ENCODE data around the gene GPR101. TPM values are rescaled to one million over a fixed set of nuclear protein-coding genes. Genes with fewer than 3 reads are reported as not detected.

Gene GPR101, protein sequence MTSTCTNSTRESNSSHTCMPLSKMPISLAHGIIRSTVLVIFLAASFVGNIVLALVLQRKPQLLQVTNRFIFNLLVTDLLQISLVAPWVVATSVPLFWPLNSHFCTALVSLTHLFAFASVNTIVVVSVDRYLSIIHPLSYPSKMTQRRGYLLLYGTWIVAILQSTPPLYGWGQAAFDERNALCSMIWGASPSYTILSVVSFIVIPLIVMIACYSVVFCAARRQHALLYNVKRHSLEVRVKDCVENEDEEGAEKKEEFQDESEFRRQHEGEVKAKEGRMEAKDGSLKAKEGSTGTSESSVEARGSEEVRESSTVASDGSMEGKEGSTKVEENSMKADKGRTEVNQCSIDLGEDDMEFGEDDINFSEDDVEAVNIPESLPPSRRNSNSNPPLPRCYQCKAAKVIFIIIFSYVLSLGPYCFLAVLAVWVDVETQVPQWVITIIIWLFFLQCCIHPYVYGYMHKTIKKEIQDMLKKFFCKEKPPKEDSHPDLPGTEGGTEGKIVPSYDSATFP
- not detected for polyA plus RNA-seq (ENCODE audit: insufficient read length in 12 of 12)
- long read RNA-seq, donor 1: 0 reads
- long read RNA-seq, donor 2: 0 reads
- long read RNA-seq, donor 3: 0 reads
- long read RNA-seq, donor 4: 0 reads
- long read RNA-seq, donor 5: 0 reads
- long read RNA-seq, donor 6: 0 reads
- long read RNA-seq, donor 7: 0 reads
- long read RNA-seq, donor 8: 0 reads
- long read RNA-seq, donor 9: 0 reads
- long read RNA-seq, donor 10: 0 reads
- long read RNA-seq, donor 11: 0 reads

DNA sequence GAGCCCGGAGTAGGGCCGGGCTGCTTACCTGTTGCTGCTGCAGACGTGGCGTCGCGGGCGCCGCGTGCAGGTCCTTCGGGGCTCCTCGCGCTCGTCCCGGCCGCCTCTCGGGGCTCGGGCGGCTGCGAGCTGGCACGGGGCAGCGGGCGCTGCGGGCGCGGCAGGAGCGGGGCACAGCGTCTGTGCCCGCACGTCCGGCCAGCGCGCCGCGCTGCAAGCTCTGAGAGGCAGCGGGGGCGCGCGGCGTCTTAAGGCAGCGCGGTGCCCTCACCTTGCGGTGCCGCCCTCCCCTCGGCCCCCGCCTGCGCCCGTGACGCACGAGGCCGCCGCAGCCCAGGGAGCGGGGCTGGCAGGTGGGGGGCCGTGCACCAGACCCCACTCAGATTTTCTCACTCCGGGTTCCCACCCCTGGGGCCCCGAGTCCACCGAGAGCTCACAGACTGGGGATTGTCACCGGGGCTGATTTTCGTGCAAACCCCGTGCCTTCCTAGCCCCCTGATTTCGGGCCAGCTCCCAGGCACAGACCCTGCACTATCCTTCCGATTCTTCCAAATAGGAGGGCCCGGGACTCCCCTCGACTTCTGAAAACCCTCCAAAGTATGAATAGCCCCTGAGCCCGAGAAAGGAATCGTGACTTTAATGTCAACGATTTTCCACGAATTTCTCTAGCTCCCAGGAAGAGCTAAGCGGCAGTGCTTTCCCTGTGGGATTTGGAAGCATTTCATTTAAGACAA lies at the start of gene GPR101:
Gene GPR101 (minus strand): TSS at position 222 of the 734 bp plus-strand sequence. CDS start 2,321 bp downstream, outside the sequence.
- DNase-seq: no peak

DNA sequence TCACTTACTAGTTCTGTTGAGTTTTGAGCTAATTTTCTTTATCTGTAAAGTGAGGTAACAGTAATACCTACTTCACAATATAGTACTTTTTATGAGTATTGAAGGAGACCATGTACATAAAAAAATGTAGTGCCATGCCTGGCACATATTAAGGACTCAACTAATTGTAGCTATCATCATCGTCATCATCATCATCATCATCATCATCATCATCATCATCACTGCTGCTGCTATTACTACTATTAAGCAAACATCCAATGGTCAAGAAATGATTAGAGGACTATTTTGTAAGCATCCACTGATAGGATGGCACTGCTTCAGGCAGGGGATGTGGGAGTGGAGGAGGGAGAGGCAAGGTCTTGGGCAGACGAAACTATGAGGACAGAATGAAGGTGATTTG lies 47.4 kb upstream of the GPR101 start:
- no peak for DNase-seq

DNA sequence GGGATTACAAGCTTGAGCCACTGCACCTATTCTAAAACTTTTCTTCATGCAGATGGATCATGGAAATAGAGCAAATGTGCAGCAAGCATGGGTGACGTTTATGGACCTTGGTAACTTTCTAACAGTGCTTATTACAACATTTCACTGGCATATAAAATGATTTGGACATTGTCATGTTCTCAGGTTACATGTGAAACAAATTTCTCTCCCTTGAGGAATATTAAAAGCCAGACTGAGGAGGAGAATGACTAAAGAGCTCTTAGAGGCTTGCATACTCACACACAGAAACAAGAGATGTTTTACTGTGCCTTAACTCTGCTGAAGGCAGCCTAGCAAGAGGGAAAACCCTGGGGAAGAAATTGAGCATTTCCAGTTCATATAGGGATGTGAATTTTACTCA lies 38.6 kb upstream of the GPR101 start:
- DNase-seq: no peak

DNA sequence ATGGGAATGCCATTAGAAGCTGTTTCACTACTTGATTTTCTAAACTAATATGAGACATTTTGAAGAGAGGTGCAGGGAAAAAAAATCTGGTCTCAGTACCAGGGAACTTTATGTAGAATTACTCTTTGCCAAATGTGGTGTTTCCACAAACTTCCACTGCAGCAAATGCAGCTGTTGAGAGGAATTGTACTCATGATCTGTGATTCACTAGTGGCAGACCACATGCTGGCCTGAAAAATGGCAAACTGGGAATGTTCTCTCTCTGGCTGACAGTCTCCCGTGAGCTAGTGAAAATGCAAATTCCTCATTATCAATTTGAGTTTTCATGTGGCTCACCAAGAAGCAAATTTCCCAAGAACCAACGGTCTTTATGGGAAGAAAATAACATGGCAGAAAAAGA lies 37.8 kb upstream of the GPR101 start:
- DNase-seq: no peak

DNA sequence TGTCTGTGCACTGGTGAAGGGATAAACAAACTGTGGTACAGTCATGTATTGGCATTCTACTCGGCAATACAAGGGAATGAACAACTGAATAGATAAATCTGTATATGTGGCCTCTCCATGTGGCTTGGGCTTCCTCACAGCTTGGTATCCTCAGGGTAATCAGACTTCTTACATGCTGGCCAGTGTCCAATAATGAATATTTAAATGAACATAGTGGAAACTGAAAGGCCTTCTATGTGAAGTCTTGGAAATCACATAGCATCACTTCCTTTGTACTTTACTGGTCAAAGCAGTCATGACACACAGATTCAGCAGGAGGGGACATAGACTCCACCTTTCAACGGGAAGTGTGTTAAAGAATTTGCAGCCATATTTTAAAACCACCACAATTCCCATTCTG lies 33.4 kb upstream of the GPR101 start:
- DNase-seq: no peak

DNA sequence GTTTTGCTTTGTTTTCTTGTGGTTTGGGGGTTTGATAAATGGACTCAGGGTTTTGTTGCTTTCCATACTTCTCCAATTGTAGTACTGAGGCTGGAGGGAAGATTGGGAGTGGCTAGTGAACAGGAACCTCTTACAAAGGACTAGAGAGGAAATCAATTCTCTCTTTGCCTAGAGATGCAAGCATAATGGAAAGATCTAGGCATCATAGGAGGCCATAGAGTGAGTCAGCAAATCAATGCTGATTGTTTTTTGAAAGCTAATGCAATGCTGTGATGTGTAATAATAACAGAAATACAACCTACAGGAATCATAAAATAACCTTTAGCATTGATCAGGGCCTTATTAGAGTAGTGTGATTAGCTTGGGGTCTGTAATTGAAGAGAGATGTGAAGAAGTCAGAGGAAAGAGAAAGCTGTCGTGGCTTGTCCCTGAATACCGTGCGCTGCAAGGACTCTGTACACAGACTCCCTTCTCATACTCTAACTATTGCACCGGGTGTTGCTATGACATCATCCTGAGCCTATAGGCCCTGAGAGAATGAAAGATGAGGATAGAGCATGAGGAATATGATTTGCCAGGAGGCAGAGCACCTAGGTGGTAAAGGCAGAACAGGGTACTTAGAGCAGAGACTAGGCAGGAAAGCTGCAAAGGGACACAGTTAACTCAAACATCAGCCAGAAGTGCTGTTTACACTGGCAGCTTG lies 29.3 kb upstream of the GPR101 start:
- DNase-seq: no peak

DNA sequence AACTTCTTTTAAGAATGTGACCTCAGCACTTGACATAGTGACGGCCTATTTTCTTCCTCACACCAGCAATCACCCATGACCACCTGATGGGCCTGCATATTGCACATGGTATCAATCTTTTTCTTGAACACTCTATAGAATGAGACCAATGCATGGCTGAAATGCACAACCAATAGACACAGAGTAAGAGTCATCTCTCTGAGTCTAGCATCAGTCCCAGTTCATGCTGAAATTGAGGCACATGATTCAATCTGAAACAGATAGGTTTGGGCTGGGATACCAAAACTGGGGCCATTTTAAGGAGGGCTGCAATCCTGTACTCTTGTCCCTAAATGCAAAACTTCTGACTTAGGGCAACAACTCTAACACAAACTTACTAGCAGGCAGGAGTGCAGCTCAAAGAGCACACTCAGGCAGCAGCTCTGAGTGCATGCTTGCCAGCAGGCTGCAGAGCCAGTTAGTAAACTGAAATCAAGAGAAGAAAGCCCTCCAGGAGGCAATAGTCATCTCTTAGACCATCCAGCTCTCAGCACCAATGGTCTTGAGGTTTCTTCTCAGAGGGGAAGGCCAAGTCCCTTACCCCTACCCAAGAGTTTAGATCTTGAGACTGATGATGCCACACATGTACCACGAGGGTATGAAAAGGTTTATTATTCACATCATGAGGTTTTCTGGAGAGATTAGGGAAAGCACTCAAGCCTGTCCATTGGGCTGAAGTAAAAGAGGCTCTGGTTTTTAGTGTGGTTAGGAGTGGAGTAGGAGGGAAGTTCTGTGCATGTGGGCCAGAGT lies 24.7 kb upstream of the GPR101 start:
- DNase-seq: no peak

DNA sequence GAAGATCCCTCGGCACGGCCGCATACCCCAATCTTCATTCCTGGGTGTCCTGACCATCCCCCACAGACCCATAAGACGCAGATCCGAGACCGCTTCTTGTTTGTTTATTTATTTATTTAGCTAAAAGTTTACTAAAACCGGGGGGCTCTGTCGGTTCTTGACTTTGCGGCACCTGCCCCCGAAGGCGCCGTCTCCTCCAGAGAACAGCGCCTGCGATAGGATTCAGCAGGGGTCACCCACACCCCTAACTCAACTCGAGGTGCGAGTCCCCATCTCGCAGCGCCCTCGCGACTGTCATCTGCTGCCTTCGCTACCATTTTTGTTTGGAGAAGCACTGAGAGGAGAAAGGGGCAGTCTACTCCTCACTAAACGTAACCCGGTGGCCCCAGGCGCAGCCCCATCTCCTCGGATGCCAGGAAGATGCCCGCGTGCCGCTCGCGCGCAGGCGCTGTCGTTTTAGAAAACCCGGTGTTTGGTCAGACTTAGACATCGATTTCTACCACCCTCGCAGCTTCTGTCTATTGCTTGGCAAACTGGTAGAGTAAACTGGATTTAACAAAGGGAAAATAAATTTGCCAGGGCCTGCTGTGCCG lies 18.9 kb upstream of the GPR101 start:
- no peak for DNase-seq

DNA sequence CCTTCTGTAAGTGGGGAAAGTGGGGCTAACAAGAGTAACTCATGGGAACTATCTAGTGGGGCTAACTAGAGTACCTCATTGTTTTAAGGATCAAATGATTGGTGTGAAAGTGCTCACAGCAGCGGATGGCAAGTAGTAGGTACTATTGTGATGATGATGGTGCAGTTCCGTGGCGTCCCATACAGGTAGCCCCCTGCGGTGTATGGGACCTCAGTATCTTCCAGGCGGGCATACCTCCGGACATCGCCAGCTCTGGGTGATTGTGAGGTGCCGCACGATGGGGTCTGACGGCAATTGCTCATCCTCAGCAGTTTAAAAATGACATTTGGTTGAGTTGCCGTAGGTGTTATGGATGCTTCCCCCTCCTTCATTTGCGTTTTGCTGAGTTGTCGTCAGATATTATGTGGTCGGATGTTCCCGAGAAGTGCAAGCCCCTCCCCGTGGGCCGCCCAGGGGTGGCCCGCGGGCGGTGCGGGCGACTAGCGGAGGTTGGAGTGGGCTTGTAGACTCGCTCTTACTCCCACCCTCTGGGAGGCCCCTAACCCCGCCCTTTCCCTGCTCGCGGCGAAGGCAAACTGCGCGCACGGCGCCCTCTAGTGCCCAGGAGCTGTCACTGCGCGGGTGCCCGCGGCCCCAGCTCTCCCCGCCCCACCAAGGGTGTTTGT lies 18.3 kb upstream of the GPR101 start:
- DNase-seq: peak; percentile 51

DNA sequence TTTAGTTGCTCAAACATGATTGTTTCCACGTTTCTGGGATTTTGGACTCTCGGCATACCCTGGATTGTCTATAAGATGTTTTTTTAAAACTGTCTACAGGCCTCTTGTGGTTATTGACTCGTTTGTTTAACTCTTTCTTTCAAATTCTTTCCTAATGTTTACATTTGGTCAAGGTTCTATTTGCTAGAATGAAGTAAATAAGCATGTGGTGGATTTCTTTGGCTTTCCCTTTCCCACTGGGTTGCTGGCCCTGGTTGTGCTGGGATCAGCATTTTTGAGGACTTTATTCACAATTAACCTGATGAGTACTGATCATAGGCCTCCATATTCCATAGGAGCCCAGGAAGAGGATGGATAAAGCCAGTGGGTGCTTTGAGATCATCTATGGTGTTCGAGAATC lies 11.1 kb upstream of the GPR101 start:
- no peak for DNase-seq

DNA sequence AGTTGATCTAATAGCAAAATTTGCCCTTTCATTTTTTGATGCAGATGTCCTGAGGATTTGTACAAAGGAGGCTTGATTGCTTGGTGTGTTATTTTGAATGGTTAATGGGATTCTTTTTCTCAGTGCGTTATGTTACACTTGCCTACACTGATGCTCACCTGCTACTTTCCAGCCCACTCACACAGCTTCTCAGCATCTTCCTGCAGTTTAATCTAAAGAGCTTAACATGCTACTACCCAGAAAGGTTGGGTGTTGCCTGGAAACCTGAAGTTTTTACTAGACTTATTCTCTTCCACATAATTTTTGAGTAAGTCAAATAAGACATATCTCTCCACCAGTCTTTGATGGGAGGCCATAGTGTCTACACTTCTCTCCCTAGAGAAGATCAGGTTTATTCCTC lies 9.9 kb upstream of the GPR101 start:
- no peak for DNase-seq

DNA sequence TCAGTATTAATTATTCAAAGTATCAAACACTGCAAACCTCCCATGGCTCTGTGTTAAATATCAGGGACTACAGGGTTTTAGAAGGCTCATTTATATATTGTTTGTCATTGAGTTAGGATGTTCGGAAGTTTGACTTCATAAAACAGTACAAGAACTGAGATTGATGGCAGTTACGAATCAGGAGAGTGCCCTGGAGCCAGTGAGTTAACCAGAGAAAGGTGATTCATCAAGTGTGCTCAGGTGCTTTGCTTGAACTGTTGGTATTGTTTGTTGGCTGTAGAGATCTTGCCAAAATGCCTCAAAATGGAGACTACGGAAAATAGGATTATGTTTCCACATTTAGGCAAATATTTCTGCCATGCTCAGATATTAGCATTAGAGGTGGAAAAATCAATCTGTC lies 7.5 kb upstream of the GPR101 start:
- no peak for DNase-seq

DNA sequence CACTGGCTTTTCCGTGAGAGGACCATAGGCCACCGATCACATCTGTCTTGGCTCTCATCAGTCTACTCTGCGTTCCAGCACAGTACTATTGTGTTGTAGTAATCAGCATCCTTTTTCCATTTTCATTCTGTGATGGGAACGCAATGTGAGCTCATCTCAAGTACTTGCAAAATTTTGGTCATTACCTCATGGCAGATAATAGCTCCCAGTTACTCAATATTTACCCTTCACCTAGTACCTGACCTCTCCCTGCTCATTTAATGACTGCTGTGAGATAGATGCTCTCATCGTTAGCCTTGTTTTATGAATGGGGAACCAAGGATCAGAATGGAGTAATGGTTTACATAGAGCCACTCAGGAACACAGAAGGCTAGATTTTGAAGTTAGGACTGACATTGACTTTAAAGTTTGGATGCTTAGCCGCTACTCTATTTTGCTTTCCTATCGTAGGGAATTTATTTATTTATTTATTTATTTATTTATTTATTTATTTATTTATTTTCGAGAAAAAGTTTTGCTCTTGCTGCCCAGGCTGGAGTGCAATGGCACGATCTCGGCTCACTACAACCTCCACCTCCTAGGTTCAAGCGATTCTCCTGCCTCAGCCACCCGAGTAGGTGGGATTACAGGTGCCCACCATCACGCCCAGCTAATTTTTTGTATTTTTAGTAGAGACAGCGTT lies 6.5 kb upstream of the GPR101 start:
- no peak for DNase-seq

DNA sequence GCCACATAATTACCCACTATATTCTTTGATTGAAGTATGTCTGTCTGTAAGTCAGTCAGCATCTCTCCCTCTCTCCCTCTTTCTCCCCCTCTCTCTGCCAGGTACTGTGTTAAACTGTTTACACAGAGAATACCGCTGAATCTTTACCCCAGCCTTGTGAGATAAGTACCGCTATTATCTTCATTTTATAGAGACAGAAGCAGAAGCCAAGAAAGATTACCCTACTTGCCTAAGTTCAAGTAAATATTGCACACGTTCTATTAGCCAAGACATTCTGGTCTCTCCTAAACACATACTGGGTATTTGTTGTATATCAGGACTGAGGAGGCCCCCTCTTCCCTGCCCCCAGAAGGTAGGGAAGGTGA lies 695 bp upstream of the GPR101 start:
- DNase-seq: no peak

DNA sequence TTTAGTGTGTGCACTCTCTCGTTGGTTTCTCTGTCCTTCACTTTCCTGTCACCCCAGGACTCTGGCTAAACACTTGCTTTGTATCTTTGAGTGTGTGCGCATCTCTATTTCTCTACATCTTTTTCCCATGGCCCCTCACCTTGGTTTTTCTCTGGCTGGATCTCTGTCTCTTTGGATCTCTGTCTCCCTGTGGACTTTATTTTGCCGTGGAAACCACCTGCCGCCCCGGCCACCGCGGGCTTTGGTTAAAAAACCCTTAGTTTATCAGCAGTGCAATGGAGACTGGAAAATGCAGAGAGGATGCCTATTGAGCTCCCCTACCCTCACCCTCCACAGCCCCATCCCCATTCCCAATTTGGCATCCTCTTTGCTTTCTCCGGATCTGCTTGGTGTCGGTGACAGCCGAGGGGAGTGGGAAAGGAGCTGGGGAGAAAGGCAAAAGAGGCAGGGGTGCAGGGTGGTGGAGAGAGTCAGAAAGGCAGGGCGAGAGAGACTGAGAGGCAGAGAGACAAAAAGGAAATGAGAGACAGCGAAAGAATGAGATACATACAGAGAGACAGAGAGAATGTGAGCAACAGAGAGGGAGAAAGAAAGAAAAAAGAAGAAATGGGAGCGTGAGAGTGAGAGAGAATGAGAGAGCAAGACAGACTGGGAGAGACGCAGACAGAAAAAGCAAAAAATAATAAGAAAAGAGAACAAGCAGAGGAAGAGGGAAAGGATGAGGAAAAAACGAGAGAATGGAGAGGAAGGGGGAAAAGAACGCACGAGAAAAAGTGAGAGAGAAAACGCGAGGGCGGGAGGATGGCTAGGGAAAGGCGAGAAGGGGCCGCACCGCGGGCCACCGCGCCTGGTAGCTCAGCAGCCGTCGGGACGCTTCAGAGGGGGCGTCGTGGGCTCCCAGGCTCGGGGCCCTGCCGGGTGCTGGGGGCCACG lies 688 bp downstream of the GPR101 start:
- DNase-seq: no peak

DNA sequence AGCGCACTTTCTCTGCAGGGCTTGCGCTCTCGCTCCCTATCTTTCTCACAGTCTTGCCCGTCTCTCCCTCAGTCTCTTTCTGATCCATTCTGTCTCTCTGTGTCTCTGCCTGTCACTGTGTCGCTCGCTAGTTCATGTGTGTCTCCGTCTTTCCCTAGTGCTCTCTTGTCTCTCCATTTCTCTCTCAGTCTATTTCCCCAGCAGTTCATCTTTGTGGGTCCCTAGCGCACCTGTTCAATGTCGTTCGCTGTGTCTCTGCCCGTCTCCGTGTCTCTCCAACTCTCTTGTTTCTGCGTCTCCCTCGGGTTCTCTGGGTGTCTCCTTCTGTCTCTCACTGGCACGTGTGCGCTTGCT lies 1.5 kb downstream of the GPR101 start:
- no peak for DNase-seq

DNA sequence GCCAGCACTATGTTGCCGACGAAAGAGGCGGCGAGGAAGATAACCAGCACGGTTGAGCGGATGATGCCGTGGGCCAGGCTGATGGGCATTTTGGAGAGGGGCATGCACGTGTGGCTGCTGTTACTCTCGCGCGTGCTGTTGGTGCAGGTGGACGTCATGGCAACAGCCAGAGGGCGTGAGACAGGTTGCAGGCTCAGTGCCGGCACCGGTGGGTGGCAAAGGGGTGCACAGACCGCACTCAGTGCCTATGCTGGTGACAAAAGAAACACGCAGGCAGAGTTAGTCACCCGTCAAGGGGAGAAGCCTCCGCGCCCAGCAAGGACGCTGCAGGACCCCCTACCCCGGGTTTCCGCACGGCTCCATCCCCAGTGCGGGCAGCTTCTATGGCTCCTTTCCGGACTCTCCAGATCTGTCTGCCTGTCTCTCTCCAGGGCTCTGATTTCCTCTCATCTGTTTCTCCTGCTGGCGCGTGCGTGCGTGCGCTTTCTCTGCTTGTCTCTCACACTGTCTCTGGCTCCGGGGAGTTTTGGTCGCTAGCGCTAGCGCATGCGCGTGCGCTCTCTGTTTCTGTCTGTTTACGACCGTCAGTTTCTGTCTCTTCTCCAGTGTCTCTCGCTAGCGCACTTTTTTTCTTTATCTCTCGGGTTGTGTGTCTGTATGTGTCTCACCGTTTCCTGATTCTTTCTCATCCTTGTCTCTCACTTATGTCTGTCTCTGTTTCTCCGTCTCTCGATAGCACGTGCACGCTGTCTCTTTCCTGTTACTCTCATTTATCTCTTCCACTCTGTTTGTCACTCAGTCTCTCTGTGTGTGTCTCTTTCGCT lies 2.1 kb downstream of the GPR101 start:
- peak; percentile 31 for DNase-seq

DNA sequence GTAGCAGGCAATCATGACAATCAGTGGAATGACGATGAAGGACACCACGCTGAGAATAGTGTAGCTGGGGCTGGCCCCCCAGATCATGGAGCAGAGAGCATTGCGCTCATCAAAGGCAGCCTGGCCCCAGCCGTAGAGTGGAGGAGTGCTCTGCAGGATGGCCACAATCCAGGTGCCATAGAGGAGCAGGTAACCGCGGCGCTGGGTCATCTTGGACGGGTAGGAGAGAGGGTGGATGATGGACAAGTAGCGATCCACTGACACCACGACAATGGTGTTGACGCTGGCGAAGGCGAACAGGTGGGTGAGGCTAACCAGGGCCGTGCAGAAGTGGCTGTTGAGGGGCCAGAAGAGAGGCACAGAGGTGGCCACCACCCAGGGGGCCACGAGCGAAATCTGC lies 2.8 kb downstream of the GPR101 start:
- DNase-seq: no peak
